HEK293 (cell line): ENCODE measurements around the gene PTGER3.

Experiments used
- CTCF ChIA-PET: fragments of 350-600 bp; formaldehyde crosslinking; extraction: SDS; loops from one replicate; lab custom pipeline; 2021; ENCODE audit warnings: antibody characterized with exemption; lab: Yijun Ruan, JAX
- POLR2A ChIA-PET: fragments of 300-600 bp; formaldehyde crosslinking; extraction: SDS; loops from one replicate; lab custom pipeline; 2020; ENCODE audit warnings: antibody characterized with exemption, inconsistent platforms; lab: Yijun Ruan, JAX
- H3K27ac ChIP-seq: fragments of 200-500 bp; sonication (Bioruptor generic); 2 replicates; pipeline ENCODE4 v1.5.1; 2014; ENCODE audit warnings: low read depth, low read length, control low read depth, inconsistent platforms; ENCODE audit errors: extremely low read depth
- H3K36me3 ChIP-seq, 2 experiments: fragments of 200-500 bp in 1 of 2; sonication (Bioruptor generic) in 1 of 2; 1 replicate in 1 of 2; 2 replicates in 1 of 2; pipeline ENCODE4 v1.5.1; 2014 to 2017; ENCODE audit warnings: inconsistent platforms in 2 of 2, low read length in 2 of 2; ENCODE audit not compliant: control insufficient read depth in 2 of 2, insufficient read depth in 1 of 2
- H3K4me1 ChIP-seq: fragments of 200-500 bp; sonication (Bioruptor generic); 2 replicates; pipeline ENCODE4 v1.5.1; 2014; ENCODE audit warnings: mild to moderate bottlenecking, low read length, inconsistent platforms; ENCODE audit not compliant: control insufficient read depth, insufficient read depth
- H3K4me3 ChIP-seq: 2 replicates; pipeline ENCODE4 v1.5.1; 2011; ENCODE audit warnings: low read depth, mild to moderate bottlenecking, control low read depth, low read length, moderate library complexity
- H3K9me3 ChIP-seq: fragments of 200-500 bp; sonication (Bioruptor generic); 2 replicates; pipeline ENCODE4 v1.5.1; 2014; ENCODE audit warnings: low read depth, low read length, inconsistent platforms; ENCODE audit not compliant: control insufficient read depth, insufficient read depth
- FEZF1 ChIP-seq: fragments of 450-650 bp; formaldehyde crosslinking; IDR thresholded peaks from 2 replicates; pipeline ENCODE4 v1.5.1; 2016; ENCODE audit warnings: missing biosample characterization, missing genetic modification characterization
- HOXA7 ChIP-seq: sonication (generic); formaldehyde crosslinking; IDR thresholded peaks from 2 replicates; pipeline ENCODE4 v1.8.1; 2022; ENCODE audit warnings: missing genetic modification reagents, borderline replicate concordance
- HOXD13 ChIP-seq: sonication (generic); formaldehyde crosslinking; IDR thresholded peaks from 2 replicates; pipeline ENCODE4 v1.8.0; 2022; ENCODE audit warnings: missing genetic modification reagents, borderline replicate concordance
- PATZ1 ChIP-seq: fragments of 450-650 bp; formaldehyde crosslinking; IDR thresholded peaks from 2 replicates; pipeline ENCODE4 v1.5.1; 2016; ENCODE audit warnings: missing biosample characterization, missing genetic modification characterization
- ZBTB17 ChIP-seq: fragments of 450-650 bp; formaldehyde crosslinking; IDR thresholded peaks from 2 replicates; pipeline ENCODE4 v1.5.1; 2016; ENCODE audit warnings: missing biosample characterization, missing genetic modification characterization
- ZBTB7A ChIP-seq: fragments of 450-650 bp; formaldehyde crosslinking; IDR thresholded peaks from 2 replicates; pipeline ENCODE4 v1.5.1; 2016; ENCODE audit warnings: low read depth, missing biosample characterization, missing genetic modification characterization
- ZNF112 ChIP-seq: fragments of 450-650 bp; formaldehyde crosslinking; IDR thresholded peaks from 2 replicates; pipeline ENCODE4 v1.5.0; 2017; ENCODE audit warnings: missing biosample characterization, missing genetic modification characterization
- ZNF140 ChIP-seq: fragments of 450-650 bp; formaldehyde crosslinking; IDR thresholded peaks from 2 replicates; pipeline ENCODE4 v1.5.1; 2016; ENCODE audit warnings: missing biosample characterization, missing genetic modification characterization
- ZNF214 ChIP-seq: fragments of 450-650 bp; formaldehyde crosslinking; IDR thresholded peaks from 2 replicates; pipeline ENCODE4 v1.5.1; 2017; ENCODE audit warnings: missing biosample characterization, mild to moderate bottlenecking, missing genetic modification characterization, borderline replicate concordance
- ZNF221 ChIP-seq: fragments of 450-650 bp; formaldehyde crosslinking; IDR thresholded peaks from 2 replicates; pipeline ENCODE4 v1.5.1; 2017; ENCODE audit warnings: missing biosample characterization, missing genetic modification characterization, borderline replicate concordance
- ZNF24 ChIP-seq: fragments of 450-650 bp; formaldehyde crosslinking; IDR thresholded peaks from 2 replicates; pipeline ENCODE4 v1.5.1; 2016; ENCODE audit warnings: missing biosample characterization, missing genetic modification characterization
- ZNF366 ChIP-seq: fragments of 450-650 bp; formaldehyde crosslinking; conservative IDR thresholded peaks from 2 replicates; pipeline ENCODE4 v1.5.1; 2016; ENCODE audit warnings: missing biosample characterization, missing genetic modification characterization
- ZNF426 ChIP-seq: fragments of 450-650 bp; formaldehyde crosslinking; IDR thresholded peaks from 2 replicates; pipeline ENCODE4 v1.5.1; 2017; ENCODE audit warnings: missing biosample characterization, missing genetic modification characterization, mild to moderate bottlenecking, inconsistent platforms, moderate library complexity
- ZNF555 ChIP-seq: fragments of 450-650 bp; formaldehyde crosslinking; conservative IDR thresholded peaks from 2 replicates; pipeline ENCODE4 v1.5.1; 2017; ENCODE audit warnings: missing biosample characterization, mild to moderate bottlenecking, missing genetic modification characterization, inconsistent platforms
- ZNF558 ChIP-seq: fragments of 450-650 bp; formaldehyde crosslinking; IDR thresholded peaks from 2 replicates; pipeline ENCODE4 v1.5.1; 2016; ENCODE audit warnings: missing biosample characterization, missing genetic modification characterization
- ZNF585B ChIP-seq: fragments of 450-650 bp; formaldehyde crosslinking; IDR thresholded peaks from 2 replicates; pipeline ENCODE4 v1.5.1; 2016; ENCODE audit warnings: missing biosample characterization, missing genetic modification characterization
- ZNF596 ChIP-seq: fragments of 450-650 bp; IDR thresholded peaks from 2 replicates; pipeline ENCODE4 v1.5.0; 2018; ENCODE audit warnings: missing biosample characterization, mild to moderate bottlenecking, missing genetic modification characterization, moderate library complexity
- ZNF658 ChIP-seq: fragments of 450-650 bp; formaldehyde crosslinking; IDR thresholded peaks from 2 replicates; pipeline ENCODE4; 2016; ENCODE audit warnings: missing biosample characterization, missing genetic modification characterization
- ZNF768 ChIP-seq: fragments of 450-650 bp; formaldehyde crosslinking; IDR thresholded peaks from 2 replicates; pipeline ENCODE4 v1.5.1; 2018; ENCODE audit warnings: missing biosample characterization, mild to moderate bottlenecking, missing genetic modification characterization
- ZNF777 ChIP-seq: fragments of 450-650 bp; formaldehyde crosslinking; IDR thresholded peaks from 2 replicates; pipeline ENCODE4 v1.5.1; 2017; ENCODE audit warnings: missing biosample characterization, missing genetic modification characterization, borderline replicate concordance
- ZNF830 ChIP-seq: fragments of 450-650 bp; IDR thresholded peaks from 2 replicates; pipeline ENCODE4 v1.5.0; 2018; ENCODE audit warnings: missing biosample characterization, missing genetic modification characterization, low read depth, mild to moderate bottlenecking, moderate library complexity
- ZSCAN30 ChIP-seq: fragments of 450-650 bp; IDR thresholded peaks from 2 replicates; pipeline ENCODE4 v1.5.1; 2018; ENCODE audit warnings: missing biosample characterization, mild to moderate bottlenecking, missing genetic modification characterization, moderate library complexity
- ZSCAN4 ChIP-seq: fragments of 450-650 bp; formaldehyde crosslinking; IDR thresholded peaks from 2 replicates; pipeline ENCODE4 v1.5.1; 2017; ENCODE audit warnings: missing biosample characterization, missing genetic modification characterization
- ZSCAN5A ChIP-seq: fragments of 450-650 bp; formaldehyde crosslinking; IDR thresholded peaks from 2 replicates; pipeline ENCODE4 v1.5.1; 2016; ENCODE audit warnings: missing biosample characterization, missing genetic modification characterization

Gene PTGER3

GRCh38 chr1:70978623-70979022 lies 69.0 kb downstream of the PTGER3 start:
- Histone ChIP-seq H3K36me3 (no peaks in the 10 kb centered on the region), H3K9me3 (no peaks in the 10 kb centered on the region), H3K27ac (no peak overlapping the region), H3K4me1 (no peaks in the 10 kb centered on the region), H3K4me3 (no peak overlapping the region)
- CTCF ChIA-PET = interaction anchor here (1.1 kb wide), 1 partner anchor 9 kb away, joined by 3 read pairs; no protein-coding TSS in a partner anchor
- POLR2A ChIA-PET = no interaction called here
- TF ChIP-seq FEZF1 = no peak

- no peaks in the 10 kb centered on the region for H3K9me3 ChIP-seq
- no peaks in the 10 kb centered on the region for H3K36me3 ChIP-seq
- no peak overlapping the region for H3K4me3 ChIP-seq
- CTCF ChIA-PET = interaction anchor here (0.6 to 0.7 kb wide), 2 partner anchors 9 to 10 kb away, joined by 3 to 4 read pairs; no protein-coding TSS in a partner anchor
- H3K27ac ChIP-seq = no peak overlapping the region
- TF ChIP-seq ZBTB17 = no peak
- TF ChIP-seq ZSCAN4 (tag by site-specific recombination) = no peak
- no peak for TF ChIP-seq ZNF830 (tag by site-specific recombination)
- no peak for TF ChIP-seq ZNF426 (tag by site-specific recombination)
- TF ChIP-seq ZNF777 (tag by site-specific recombination) = no peak
- TF ChIP-seq ZSCAN5A = no peak
- no peaks in the 10 kb centered on the region for H3K4me1 ChIP-seq
- POLR2A ChIA-PET = no interaction called here
Measured at GRCh38 chr1:70977575-70977974, 70.0 kb downstream of the PTGER3 start.

GRCh38 chr1:70977041-70977440 lies 70.6 kb downstream of the PTGER3 start:
- H3K36me3 ChIP-seq = no peaks in the 10 kb centered on the region
- H3K27ac ChIP-seq = no peak overlapping the region
- H3K9me3 ChIP-seq = no peaks in the 10 kb centered on the region
- H3K4me3 ChIP-seq = no peak overlapping the region
- POLR2A ChIA-PET = no interaction called here
- TF ChIP-seq HOXD13 (CRISPR knock-in tag) = no peak
- no peak for TF ChIP-seq ZNF558 (tag by site-specific recombination)
- no peak for TF ChIP-seq HOXA7 (CRISPR knock-in tag)
- TF ChIP-seq ZNF140 (tag by site-specific recombination) = no peak
- TF ChIP-seq ZNF585B (tag by site-specific recombination) = no peak
- TF ChIP-seq ZNF221 = no peak
- CTCF ChIA-PET = interaction anchor here (0.6 to 0.7 kb wide), 2 partner anchors 9 to 10 kb away, joined by 3 to 4 read pairs; no protein-coding TSS in a partner anchor
- no peaks in the 10 kb centered on the region for H3K4me1 ChIP-seq

- H3K27ac ChIP-seq = no peak overlapping the region
- H3K9me3 ChIP-seq = no peaks in the 10 kb centered on the region
- TF ChIP-seq ZNF596 (tag by site-specific recombination) (no peak), ZNF658 (tag by site-specific recombination) (no peak), ZNF214 (tag by site-specific recombination) (no peak), ZNF112 (tag by site-specific recombination) (no peak), ZNF555 (no peak), ZNF366 (tag by site-specific recombination) (no peak), PATZ1 (no peak), ZSCAN30 (tag by site-specific recombination) (no peak), ZBTB7A (no peak), ZNF24 (tag by site-specific recombination) (no peak), ZNF768 (tag by site-specific recombination) (no peak)
- H3K4me3 ChIP-seq = no peak overlapping the region
- CTCF ChIA-PET = interaction anchor here (0.6 kb wide), 1 partner anchor 9 kb away, joined by 3 read pairs; no protein-coding TSS in a partner anchor
- no peaks in the 10 kb centered on the region for H3K4me1 ChIP-seq
- H3K36me3 ChIP-seq = no peaks in the 10 kb centered on the region
- POLR2A ChIA-PET = no interaction called here
Measured at GRCh38 chr1:70973754-70974153, 73.9 kb downstream of the PTGER3 start.
